Lower lobe of right lung (tissue), 2 donors: ENCODE results near the gene ZNF646. TPM values are rescaled to one million over a fixed set of nuclear protein-coding genes. Genes with fewer than 3 reads are reported as not detected.
A peak's percentile ranks its signal among the peaks of the same experiment; 100 is the strongest.

Source experiments
- ATAC-seq, 2 donors: fragments of 200-7000 bp; cut with Tn5 transposase; one replicate each; pipeline ENCODE4 v1.9.1; 2020 to 2022; ENCODE audit warnings: mild to moderate bottlenecking in 2 of 2, moderate library complexity in 2 of 2
- DNase-seq: peaks from one replicate; pipeline ENCODE4 v3.0.0-alpha.2; 2020
- H3K27ac ChIP-seq: fragments of 200-600 bp; one replicate; pipeline ENCODE4 v1.8.0; 2022
- H3K27me3 ChIP-seq: fragments of 200-600 bp; one replicate; pipeline ENCODE4 v1.8.0; 2022; ENCODE audit warnings: low read depth
- H3K36me3 ChIP-seq: fragments of 200-600 bp; one replicate; pipeline ENCODE4 v1.8.0; 2022; ENCODE audit warnings: mild to moderate bottlenecking
- H3K4me1 ChIP-seq: fragments of 200-600 bp; one replicate; pipeline ENCODE4 v1.8.0; 2022
- H3K4me3 ChIP-seq: fragments of 200-600 bp; one replicate; pipeline ENCODE4 v1.8.0; 2022; ENCODE audit warnings: mild to moderate bottlenecking
- H3K9me3 ChIP-seq: fragments of 200-600 bp; one replicate; pipeline ENCODE4 v1.8.0; 2022
- intact Hi-C: fragments of 100-400 bp; cut with DNase I; formaldehyde crosslinking; loops from one replicate; pipeline ENCODE4 v1.11.0; 2022
- long read RNA-seq: library from polyadenylated mRNA; unstranded; transcript quantifications from one replicate; pipeline ENCODE4 v2.0.0, GENCODE V29; 2021
- total RNA-seq: library from RNA; stranded (reverse); fragmentation: NEBNext Ultra II Directional; extraction: Animal tissue kit (Norgen Biotek cat#: 25700); gene quantifications from one replicate; pipeline ENCODE4 v1.2.1, GENCODE V29; 2021
- TF ChIP-seq, protein P1 (sequence below): fragments of 200-600 bp; IDR thresholded peaks from one replicate; pipeline ENCODE4 v1.8.0; 2022; ENCODE audit warnings: antibody characterized with exemption, mild to moderate bottlenecking
- donor health status: DM: no; HTN: yes; CAD: no; lungs with severe emphysema.

The ZNF646 gene, protein sequence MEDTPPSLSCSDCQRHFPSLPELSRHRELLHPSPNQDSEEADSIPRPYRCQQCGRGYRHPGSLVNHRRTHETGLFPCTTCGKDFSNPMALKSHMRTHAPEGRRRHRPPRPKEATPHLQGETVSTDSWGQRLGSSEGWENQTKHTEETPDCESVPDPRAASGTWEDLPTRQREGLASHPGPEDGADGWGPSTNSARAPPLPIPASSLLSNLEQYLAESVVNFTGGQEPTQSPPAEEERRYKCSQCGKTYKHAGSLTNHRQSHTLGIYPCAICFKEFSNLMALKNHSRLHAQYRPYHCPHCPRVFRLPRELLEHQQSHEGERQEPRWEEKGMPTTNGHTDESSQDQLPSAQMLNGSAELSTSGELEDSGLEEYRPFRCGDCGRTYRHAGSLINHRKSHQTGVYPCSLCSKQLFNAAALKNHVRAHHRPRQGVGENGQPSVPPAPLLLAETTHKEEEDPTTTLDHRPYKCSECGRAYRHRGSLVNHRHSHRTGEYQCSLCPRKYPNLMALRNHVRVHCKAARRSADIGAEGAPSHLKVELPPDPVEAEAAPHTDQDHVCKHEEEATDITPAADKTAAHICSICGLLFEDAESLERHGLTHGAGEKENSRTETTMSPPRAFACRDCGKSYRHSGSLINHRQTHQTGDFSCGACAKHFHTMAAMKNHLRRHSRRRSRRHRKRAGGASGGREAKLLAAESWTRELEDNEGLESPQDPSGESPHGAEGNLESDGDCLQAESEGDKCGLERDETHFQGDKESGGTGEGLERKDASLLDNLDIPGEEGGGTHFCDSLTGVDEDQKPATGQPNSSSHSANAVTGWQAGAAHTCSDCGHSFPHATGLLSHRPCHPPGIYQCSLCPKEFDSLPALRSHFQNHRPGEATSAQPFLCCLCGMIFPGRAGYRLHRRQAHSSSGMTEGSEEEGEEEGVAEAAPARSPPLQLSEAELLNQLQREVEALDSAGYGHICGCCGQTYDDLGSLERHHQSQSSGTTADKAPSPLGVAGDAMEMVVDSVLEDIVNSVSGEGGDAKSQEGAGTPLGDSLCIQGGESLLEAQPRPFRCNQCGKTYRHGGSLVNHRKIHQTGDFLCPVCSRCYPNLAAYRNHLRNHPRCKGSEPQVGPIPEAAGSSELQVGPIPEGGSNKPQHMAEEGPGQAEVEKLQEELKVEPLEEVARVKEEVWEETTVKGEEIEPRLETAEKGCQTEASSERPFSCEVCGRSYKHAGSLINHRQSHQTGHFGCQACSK (N-terminal part only)
- 23.1 TPM for total RNA-seq
- long read RNA-seq, full-length matches to known transcripts = 8 of 17 reads
- long read RNA-seq, partial matches to known transcripts = 8 of 17 reads
- long read RNA-seq, other reads (novel, unspliced or antisense) = 1 of 17 reads

DNA sequence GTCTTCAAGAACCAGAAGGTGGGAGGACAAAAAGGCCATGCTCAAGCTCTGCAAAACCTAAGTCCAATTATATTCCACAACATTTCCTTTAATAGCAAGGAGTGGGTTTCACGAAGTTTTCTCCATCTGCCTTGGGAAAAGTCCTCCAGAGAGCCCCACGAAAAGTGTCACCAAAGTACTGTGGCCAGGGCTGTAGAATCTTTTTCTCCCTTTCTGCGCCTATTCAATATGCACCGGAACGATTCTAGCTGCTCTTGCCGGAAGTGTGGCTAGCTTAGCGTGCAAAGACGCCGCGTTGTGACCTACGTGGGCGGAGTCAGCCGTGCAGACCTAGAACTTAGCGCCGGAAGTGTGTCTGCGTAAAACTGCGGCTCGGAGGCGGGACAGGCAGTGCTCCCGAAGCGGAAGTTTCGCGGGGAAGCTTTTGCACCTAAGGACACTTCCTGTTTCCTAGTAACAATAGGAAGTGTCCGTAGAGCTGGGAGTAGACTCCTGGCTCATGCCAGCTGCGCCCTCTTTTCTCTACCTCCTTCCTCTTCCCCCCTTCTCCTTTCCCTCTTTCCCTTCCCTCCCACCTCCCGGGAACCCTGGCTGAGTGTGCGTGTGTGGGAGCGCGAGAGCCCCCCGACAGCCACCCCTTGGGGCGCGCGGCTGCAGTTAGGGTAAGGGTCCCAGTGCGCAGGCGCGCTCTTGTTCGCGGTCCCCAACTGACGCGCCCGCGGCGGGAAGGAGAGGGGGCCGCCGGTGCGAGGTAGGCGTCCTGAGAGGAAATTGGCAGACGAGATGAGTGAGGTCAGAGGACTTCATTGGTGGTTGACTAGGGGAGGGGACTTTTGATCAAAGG lies at the start of gene ZNF646, which contains the start of gene ZNF668:
ZNF646 (plus strand) TSS at position 453 of the 844 bp plus-strand sequence. CDS start 1,903 bp downstream, outside the sequence.
ZNF668 (minus strand) TSS at position 271 of the 844 bp plus-strand sequence. CDS start 9,781 bp downstream, outside the sequence.
- Histone ChIP-seq H3K4me1 (peaks cover 24% of the 10 kb centered on the region), H3K4me3 (peak within 1 kb of the TSS; percentile 99), H3K9me3 (no peaks in the 10 kb centered on the region), H3K27ac (peak within 1 kb of the TSS; percentile 97), H3K27me3 (no peaks in the 10 kb centered on the region), H3K36me3 (peaks cover 32% of the 10 kb centered on the region)
- TF ChIP-seq, protein P1, sequence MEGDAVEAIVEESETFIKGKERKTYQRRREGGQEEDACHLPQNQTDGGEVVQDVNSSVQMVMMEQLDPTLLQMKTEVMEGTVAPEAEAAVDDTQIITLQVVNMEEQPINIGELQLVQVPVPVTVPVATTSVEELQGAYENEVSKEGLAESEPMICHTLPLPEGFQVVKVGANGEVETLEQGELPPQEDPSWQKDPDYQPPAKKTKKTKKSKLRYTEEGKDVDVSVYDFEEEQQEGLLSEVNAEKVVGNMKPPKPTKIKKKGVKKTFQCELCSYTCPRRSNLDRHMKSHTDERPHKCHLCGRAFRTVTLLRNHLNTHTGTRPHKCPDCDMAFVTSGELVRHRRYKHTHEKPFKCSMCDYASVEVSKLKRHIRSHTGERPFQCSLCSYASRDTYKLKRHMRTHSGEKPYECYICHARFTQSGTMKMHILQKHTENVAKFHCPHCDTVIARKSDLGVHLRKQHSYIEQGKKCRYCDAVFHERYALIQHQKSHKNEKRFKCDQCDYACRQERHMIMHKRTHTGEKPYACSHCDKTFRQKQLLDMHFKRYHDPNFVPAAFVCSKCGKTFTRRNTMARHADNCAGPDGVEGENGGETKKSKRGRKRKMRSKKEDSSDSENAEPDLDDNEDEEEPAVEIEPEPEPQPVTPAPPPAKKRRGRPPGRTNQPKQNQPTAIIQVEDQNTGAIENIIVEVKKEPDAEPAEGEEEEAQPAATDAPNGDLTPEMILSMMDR = no peak
- ATAC-seq = peak; percentile 96
- intact Hi-C loops = no loop called here
- DNase-seq = peak; percentile 99

DNA sequence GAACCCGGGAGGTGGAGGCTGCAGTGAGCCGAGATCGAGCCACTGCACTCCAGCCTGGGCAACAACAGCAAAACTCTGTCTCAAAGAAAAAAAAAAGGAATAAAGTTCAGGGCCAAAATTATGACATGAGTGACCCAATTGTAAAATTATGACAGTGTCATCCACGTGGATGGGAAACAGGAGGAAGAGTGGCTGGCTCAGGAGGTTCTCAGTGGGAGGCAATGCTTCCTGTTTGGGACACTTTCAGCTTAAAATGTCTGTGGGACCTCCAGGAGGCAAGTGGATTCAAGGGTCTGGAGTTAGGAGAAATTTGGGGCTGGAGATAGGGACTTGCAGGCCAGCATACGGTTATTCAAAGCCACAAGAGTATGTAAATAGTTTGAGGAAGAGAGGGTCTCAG lies 48.9 kb upstream of the ZNF646 start:
- TF ChIP-seq, protein P1 = no peak
- no peaks in the 10 kb centered on the region for H3K36me3 ChIP-seq
- H3K4me1 ChIP-seq = no peaks in the 10 kb centered on the region
- no peaks in the 10 kb centered on the region for H3K27me3 ChIP-seq
- ATAC-seq (peak; percentile 72 to 73), DNase-seq (no peak)
- H3K9me3 ChIP-seq = no peaks in the 10 kb centered on the region
- H3K4me3 ChIP-seq = no peak overlapping the region
- peak overlapping the region; percentile 46 for H3K27ac ChIP-seq
- intact Hi-C loops = no loop called here

DNA sequence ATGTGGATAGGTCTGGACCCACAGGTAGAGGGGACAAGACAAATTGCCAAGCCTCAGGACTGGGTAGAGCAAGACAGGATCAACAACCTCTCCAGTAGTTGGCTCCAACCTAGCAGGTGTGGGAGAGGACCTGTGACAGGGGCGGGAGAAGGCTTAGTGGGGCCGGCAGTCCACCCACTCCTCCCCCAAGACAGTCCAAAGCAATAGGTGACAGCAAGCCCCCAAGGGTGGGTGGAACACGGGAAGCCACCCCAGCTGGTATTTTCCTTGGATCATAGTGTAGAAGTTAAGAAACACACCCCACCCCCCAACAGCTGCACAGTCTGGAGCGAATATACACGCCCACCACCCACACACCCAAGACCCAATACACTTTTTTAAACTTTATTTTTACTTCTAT lies 45.0 kb upstream of the ZNF646 start:
- no peaks in the 10 kb centered on the region for H3K27me3 ChIP-seq
- no peak for DNase-seq
- no peak for ATAC-seq

DNA sequence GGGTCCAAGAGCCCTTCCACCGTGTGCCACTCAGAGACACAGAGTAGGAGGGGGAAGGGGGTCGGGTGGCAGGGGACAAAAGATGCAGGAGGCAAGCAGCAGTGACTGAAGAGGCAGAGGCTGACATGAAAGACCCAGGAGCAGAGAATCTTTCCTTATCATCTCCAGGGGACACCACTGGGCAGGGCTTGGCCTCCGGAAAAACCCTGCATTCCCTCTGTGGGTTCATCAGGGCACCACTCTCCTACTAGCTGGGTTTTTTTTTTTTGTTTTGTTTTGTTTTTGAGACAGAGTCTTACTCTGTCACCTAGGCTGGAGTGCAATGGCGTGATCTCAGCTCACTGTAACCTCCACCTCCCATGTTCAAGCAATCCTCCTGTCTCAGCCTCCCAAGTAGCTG lies 42.9 kb upstream of the ZNF646 start:
- Histone ChIP-seq H3K27me3 (no peaks in the 10 kb centered on the region), H3K27ac (no peak overlapping the region), H3K4me3 (no peak overlapping the region), H3K4me1 (peaks cover 30% of the 10 kb centered on the region), H3K36me3 (peaks cover 20% of the 10 kb centered on the region), H3K9me3 (no peaks in the 10 kb centered on the region)
- ATAC-seq (no peak), DNase-seq (no peak)
- TF ChIP-seq, protein P1 = no peak
- intact Hi-C loops = no loop called here

More for the DNA sequence above, 45.0 kb upstream of the ZNF646 start:
- TF ChIP-seq, protein P1 = no peak
- Histone ChIP-seq H3K36me3 (no peaks in the 10 kb centered on the region), H3K27ac (no peak overlapping the region), H3K9me3 (no peaks in the 10 kb centered on the region), H3K4me3 (no peak overlapping the region), H3K4me1 (peaks cover 13% of the 10 kb centered on the region)
- intact Hi-C loops = no loop called here
